Ascending aorta (tissue), 2 donors: ENCODE data around the gene SSH2. TPM values are rescaled to one million over a fixed set of nuclear protein-coding genes. Genes with fewer than 3 reads are reported as not detected.
A peak's percentile ranks its signal among the peaks of the same experiment; 100 is the strongest.

Experiments
- DNase-seq, 2 donors: peaks; one replicate each; pipeline ENCODE4 v3.0.0-alpha.2; 2019; ENCODE audit warnings: low spot score in 2 of 2
- H3K27ac ChIP-seq, 2 donors: fragments of 200-600 bp; sonication (generic); one replicate each; pipeline ENCODE4 v1.5.1; 2016 to 2017; ENCODE audit warnings: mild to moderate bottlenecking in 1 of 2
- H3K27me3 ChIP-seq: fragments of 200-600 bp; sonication (generic); one replicate; pipeline ENCODE4 v1.5.1; 2017
- H3K36me3 ChIP-seq, 2 donors: fragments of 200-600 bp; sonication (generic); one replicate each; pipeline ENCODE4 v1.5.1; 2016
- H3K4me1 ChIP-seq, 2 donors: fragments of 200-600 bp; sonication (generic); one replicate each; pipeline ENCODE4 v1.5.1; 2016 to 2017; ENCODE audit warnings: mild to moderate bottlenecking in 1 of 2
- H3K4me3 ChIP-seq, 2 donors: fragments of 200-600 bp; sonication (generic); one replicate each; pipeline ENCODE4 v1.5.1; 2016 to 2017; ENCODE audit warnings: mild to moderate bottlenecking in 1 of 2
- H3K9me3 ChIP-seq, 2 donors: fragments of 200-600 bp; sonication (generic); one replicate each; pipeline ENCODE4 v1.5.1; 2016
- CTCF ChIP-seq, 3 experiments: fragments of 200-600 bp in 2 of 3; fragments of 450-650 bp in 1 of 3; sonication (generic) in 2 of 3; IDR thresholded peaks; one replicate each; pipeline ENCODE4 v1.5.1; 2016 to 2019; ENCODE audit warnings: antibody characterized with exemption in 3 of 3, mild to moderate bottlenecking in 1 of 3, moderate library complexity in 1 of 3
- intact Hi-C: fragments of 100-400 bp; cut with DNase I; formaldehyde crosslinking; loops from one replicate; pipeline ENCODE4 v1.15.1; 2023
- total RNA-seq: library from RNA; depleted of rRNA; stranded (reverse); fragments of >200 nt; gene quantifications from one replicate; pipeline ENCODE4 v1.1.0, GENCODE V29; 2016

SSH2 gene, protein sequence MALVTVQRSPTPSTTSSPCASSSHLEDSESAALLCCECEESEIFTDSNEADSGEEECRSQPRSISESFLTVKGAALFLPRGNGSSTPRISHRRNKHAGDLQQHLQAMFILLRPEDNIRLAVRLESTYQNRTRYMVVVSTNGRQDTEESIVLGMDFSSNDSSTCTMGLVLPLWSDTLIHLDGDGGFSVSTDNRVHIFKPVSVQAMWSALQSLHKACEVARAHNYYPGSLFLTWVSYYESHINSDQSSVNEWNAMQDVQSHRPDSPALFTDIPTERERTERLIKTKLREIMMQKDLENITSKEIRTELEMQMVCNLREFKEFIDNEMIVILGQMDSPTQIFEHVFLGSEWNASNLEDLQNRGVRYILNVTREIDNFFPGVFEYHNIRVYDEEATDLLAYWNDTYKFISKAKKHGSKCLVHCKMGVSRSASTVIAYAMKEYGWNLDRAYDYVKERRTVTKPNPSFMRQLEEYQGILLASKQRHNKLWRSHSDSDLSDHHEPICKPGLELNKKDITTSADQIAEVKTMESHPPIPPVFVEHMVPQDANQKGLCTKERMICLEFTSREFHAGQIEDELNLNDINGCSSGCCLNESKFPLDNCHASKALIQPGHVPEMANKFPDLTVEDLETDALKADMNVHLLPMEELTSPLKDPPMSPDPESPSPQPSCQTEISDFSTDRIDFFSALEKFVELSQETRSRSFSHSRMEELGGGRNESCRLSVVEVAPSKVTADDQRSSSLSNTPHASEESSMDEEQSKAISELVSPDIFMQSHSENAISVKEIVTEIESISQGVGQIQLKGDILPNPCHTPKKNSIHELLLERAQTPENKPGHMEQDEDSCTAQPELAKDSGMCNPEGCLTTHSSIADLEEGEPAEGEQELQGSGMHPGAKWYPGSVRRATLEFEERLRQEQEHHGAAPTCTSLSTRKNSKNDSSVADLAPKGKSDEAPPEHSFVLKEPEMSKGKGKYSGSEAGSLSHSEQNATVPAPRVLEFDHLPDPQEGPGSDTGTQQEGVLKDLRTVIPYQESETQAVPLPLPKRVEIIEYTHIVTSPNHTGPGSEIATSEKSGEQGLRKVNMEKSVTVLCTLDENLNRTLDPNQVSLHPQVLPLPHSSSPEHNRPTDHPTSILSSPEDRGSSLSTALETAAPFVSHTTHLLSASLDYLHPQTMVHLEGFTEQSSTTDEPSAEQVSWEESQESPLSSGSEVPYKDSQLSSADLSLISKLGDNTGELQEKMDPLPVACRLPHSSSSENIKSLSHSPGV (N-terminal part only)
- total RNA-seq: 7.9 TPM

GRCh38 chr17:29929533-29930408, at the start of gene SSH2:
Gene SSH2 (minus strand): TSS chr17:29930228. CDS start chr17:29930000, 228 bp downstream.
- peaks cover 0 to 7% of the 10 kb centered on the region in 2 donors for H3K4me1 ChIP-seq
- peak; percentile 30 to 87 for DNase-seq
- H3K27me3 ChIP-seq: no peaks in the 10 kb centered on the region
- H3K27ac ChIP-seq: peak within 1 kb of the TSS; percentile 86 to 96
- no peaks in the 10 kb centered on the region for H3K36me3 ChIP-seq
- no peak for TF ChIP-seq CTCF (IDR thresholded peaks at IDR 0.05)
- no peaks in the 10 kb centered on the region for H3K9me3 ChIP-seq
- intact Hi-C loops: loop anchor here (2.0 to 10.0 kb wide), 4 partner anchors 61 to 339 kb away; no protein-coding TSS in a partner anchor
- H3K4me3 ChIP-seq: peak within 1 kb of the TSS; percentile 87 to 99

DNA sequence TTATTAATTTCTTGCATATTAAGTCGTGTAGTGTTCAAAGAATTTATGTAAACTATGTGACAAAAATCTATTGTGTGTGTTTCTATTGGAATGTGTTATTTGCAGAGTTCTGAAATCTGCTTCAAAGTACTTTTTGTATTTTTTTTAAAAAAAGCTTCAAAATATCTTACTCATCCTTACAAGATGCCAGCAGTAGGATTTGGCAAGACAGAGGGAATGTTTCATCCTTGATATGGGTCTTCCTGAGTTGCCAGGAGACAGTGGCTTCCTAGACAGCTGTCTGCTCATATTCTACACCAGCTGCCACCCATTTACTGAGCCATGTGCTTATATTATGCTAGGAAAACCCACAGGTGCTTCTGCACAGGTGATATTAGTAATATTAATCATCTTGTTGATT, 47.8 kb upstream of the SSH2 start:
- intact Hi-C loops: no loop called here
- no peak overlapping the region for H3K27ac ChIP-seq
- no peak for DNase-seq
- H3K36me3 ChIP-seq: no peaks in the 10 kb centered on the region
- TF ChIP-seq CTCF (IDR thresholded peaks at IDR 0.05): no peak
- no peaks in the 10 kb centered on the region for H3K27me3 ChIP-seq
- H3K4me3 ChIP-seq: no peak overlapping the region
- no peaks in the 10 kb centered on the region for H3K4me1 ChIP-seq
- H3K9me3 ChIP-seq: no peaks in the 10 kb centered on the region

GRCh38 chr17:29973005-29973404, 43.0 kb upstream of the SSH2 start:
- Histone ChIP-seq H3K4me3 (no peak overlapping the region), H3K9me3 (no peaks in the 10 kb centered on the region), H3K36me3 (no peaks in the 10 kb centered on the region), H3K27me3 (no peaks in the 10 kb centered on the region), H3K4me1 (no peaks in the 10 kb centered on the region), H3K27ac (no peak overlapping the region)
- intact Hi-C loops: no loop called here
- no peak for TF ChIP-seq CTCF (IDR thresholded peaks at IDR 0.05)
- DNase-seq: no peak

DNA sequence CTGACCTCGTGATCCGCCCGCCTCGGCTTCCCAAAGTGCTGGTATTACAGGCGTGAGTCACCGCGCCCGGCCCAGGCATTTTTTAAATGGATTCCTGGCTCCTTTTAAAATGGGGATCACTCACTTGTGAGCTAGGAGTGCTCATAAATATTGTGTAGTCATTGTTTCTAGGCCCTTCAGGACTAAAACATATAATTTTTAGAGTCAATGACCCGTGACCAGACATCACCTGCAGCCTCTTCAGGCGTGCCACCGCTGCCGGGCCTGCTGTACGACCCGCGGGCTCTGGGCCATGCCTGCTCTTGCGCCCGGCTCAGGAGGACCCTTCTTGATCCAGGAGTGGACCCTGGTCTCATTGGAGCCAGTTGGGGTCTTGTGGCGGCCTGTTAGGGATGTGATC, 42.2 kb upstream of the SSH2 start:
- no peak for TF ChIP-seq CTCF (IDR thresholded peaks at IDR 0.05)
- Histone ChIP-seq H3K4me3 (no peak overlapping the region), H3K4me1 (no peaks in the 10 kb centered on the region), H3K27me3 (no peaks in the 10 kb centered on the region), H3K36me3 (no peaks in the 10 kb centered on the region), H3K9me3 (no peaks in the 10 kb centered on the region), H3K27ac (no peak overlapping the region)
- intact Hi-C loops: no loop called here
- DNase-seq: no peak
